Measurements from ENCODE around the gene GPR42. TPM values are rescaled to one million over a fixed set of nuclear protein-coding genes. Genes with fewer than 3 reads are reported as not detected.

Gene GPR42, protein sequence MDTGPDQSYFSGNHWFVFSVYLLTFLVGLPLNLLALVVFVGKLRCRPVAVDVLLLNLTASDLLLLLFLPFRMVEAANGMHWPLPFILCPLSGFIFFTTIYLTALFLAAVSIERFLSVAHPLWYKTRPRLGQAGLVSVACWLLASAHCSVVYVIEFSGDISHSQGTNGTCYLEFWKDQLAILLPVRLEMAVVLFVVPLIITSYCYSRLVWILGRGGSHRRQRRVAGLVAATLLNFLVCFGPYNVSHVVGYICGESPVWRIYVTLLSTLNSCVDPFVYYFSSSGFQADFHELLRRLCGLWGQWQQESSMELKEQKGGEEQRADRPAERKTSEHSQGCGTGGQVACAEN
- total RNA-seq: not detected
- long read RNA-seq: 0 reads

DNA sequence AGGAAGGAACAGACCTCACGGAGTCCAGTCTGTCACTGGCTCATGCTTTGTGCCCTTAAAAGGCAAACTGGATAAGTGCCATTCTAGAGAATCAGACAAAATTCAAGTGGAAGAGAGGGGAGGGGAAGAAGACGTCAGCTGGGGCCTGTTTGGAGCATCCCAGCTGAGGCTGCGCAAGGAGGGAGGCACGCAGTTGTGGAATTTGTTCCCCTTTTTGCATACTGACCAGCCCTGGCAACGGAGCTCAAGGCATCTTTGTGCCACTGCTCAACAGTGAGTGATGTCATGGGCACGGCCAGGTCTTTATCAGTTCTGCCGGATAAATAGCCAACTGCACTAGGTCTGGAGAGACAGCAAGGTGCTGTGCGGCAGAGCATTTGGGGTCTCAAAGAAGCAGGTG, at the start of gene GPR42:
Gene GPR42, plus strand, starts transcription at position 347 of the 400 bp plus-strand sequence. CDS start 292 bp downstream, outside the sequence.
- ATAC-seq (no peak), DNase-seq (no peak)
- intact Hi-C loops (cut with DNase I, micrococcal nuclease): no loop called here

DNA sequence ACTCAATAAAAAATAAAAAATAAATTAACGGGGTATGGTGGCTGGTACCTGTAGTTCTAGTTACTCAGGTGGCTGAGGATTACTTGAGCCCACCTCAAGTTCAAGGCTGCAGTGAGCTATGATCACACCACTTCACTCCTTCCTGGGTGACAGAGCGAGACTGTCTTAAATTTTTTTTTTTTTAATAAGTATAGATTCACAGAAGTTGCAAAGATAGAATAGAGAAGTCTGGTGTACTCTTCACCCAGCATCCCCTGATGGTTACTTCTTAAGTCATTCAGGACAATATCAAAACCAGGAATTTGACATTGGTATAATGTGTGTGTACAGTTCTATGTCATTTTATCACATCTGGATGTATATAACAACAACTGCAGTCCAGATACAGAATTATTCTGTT, 49.6 kb upstream of the GPR42 start:
- ATAC-seq: no peak
- no peak for DNase-seq
- intact Hi-C loops (cut with DNase I, micrococcal nuclease): no loop called here

DNA sequence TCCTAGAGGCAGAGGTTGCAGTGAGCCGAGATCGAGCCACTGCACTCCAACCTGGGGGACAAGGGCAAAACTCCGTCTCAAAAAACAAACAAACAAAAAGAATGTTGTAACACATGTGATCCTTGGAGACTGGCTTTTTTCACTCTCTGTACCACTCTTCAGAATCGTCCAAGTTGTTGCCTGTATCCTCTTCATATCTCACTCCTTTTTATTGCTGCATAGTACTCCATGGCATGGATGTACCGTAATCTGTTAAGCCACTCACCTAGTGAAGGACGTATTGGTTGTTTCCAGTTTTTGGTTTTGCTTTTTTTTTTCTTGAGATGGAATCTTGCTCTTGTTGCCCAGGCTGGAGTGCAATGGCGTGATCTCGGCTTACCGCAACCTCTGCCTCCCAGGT, 48.9 kb upstream of the GPR42 start:
- no peak for DNase-seq

DNA sequence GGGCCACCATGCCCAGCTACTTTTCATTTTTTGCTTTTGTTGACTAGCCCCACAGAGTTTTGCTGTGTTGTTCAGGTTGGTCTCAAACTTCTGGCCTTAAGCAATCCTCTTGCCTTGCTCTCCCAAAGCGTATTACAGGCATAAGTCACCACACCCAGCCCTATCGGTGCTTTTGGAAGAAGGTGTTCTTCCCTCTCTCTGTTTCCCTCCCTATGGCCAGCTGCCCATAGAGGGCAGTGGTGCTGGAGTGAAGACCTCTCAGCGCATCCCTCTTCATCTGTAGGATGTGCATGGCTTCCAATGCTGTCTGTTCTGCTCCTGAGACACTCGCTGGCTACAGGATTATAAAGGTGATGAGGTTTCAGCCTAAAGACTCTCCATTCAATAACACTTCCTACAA, 43.2 kb upstream of the GPR42 start:
- intact Hi-C loops (cut with DNase I, micrococcal nuclease): no loop called here
- DNase-seq: no peak
- ATAC-seq: no peak

More for the DNA sequence above, 48.9 kb upstream of the GPR42 start:
- no peak for ATAC-seq
- intact Hi-C loops (cut with DNase I, micrococcal nuclease): no loop called here

DNA sequence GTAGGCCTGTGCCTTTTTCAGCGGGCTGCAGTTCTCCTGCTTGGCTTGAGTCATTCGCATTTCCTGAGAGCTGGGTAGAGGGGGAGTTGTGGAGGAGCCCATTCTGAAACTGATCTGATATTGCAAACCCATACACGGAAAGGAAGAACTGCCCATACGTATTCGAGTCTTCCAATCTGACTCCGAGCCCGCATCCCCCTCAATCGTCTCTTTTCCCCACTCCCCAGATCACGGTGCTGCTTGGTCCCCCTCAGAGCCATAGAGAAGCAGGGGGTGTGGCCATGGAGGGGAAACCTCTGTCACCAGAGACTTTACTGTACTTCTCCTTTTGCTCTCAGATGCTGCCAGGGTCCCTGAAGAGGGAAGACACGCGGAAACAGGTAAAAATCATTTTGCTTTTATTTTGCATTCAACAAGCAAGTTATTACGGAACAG, 42.0 kb upstream of the GPR42 start, which contains the start of gene CD22:
Gene CD22, plus strand, starts transcription at position 337 of the 435 bp plus-strand sequence. CDS start 2,854 bp downstream, outside the sequence.
- intact Hi-C loops (cut with DNase I, micrococcal nuclease): no loop called here
- peak in 1 of 2 donors; percentile 35 for DNase-seq
- ATAC-seq: no peak

DNA sequence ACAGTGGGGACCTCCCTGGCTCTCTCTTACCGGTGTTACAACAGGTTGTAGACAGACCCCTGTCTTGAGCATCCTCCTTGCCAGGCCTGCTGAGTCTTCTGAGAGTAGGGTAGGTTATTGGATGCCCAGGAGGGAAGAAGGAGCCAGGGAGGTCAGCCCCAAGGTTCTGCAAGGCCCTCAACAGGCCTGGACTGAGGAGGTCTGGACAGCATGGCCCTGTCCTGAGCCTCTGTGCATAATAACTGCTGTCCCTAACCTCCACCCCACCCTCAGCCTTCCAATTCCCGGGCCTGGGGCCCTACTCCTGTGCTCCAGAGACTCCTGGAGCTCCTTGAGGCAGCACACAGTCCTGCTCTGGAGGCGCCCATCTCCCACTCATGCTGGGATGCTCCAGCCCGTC, 41.5 kb upstream of the GPR42 start:
- intact Hi-C loops (cut with DNase I, micrococcal nuclease): no loop called here
- DNase-seq: no peak
- ATAC-seq: no peak

DNA sequence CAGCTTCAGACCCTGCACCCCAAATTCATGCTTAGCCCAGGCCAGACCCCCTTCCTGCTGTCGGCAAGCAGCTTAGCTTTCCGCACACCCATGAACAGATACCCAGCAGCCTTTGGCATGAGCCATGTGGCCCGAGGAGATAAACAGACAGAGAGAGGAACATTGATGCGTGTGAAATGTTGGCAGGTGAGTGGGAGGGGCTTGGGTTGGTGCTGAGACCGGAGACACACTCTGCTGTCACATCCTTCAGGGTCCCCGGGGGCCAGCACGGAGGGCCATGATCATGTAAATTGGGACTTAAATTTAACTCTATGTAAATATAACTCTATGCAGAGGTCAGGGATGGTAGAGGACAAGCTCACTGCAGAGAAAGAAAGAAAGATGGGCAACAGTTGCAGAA, 40.4 kb upstream of the GPR42 start:
- no peak for ATAC-seq
- intact Hi-C loops (cut with DNase I, micrococcal nuclease): no loop called here
- peak in 1 of 2 donors; percentile 33 for DNase-seq

DNA sequence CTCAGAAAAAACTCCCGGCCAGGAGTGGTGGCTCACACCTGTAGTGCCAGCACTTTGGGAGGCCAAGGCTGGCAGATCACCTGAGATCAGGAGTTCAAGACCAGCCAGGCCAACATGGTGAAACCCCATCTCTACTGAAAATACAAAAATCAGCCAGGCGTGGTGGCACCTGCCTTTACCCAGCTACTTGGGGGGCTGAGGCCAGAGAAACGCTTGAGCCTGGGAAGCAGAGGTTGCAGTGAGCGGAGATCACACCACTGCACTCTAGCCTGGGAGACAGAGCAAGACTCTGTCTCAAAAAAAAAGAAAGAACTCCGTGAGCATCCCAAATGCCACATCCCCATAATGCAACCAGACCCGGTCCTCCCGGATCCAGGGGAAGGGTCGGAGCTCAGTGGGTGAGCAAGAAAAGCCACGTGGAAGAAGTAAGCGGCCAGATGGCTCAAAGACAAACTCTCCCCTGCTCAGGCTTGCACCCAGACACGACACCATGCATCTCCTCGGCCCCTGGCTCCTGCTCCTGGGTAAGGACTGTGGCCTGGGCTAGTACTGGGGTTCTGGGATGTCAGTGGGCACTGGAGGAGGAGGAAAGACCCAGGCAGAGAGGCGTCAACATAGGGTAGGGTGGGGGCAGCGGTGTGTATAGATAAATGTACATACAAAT, 39.2 kb upstream of the GPR42 start:
- ATAC-seq (no peak), DNase-seq (no peak)
- intact Hi-C loops (cut with DNase I, micrococcal nuclease): no loop called here

DNA sequence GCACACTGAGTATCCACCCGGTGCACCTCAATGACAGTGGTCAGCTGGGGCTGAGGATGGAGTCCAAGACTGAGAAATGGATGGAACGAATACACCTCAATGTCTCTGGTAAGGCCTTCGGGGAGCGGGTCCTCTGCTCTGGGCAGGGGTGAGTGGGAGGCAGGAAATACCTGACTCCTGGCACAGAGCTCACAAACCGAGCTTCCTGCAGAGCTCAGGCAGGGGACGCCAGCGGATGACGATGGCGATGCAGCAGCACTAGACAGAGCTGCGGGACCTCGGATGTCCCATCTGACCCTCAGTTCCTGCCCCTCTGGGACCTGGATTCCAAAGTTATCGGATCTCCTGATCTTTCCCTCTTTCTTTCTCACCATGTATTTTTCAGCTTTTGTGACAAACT, 38.1 kb upstream of the GPR42 start:
- ATAC-seq: no peak
- DNase-seq: no peak
- intact Hi-C loops (cut with DNase I, micrococcal nuclease): no loop called here

DNA sequence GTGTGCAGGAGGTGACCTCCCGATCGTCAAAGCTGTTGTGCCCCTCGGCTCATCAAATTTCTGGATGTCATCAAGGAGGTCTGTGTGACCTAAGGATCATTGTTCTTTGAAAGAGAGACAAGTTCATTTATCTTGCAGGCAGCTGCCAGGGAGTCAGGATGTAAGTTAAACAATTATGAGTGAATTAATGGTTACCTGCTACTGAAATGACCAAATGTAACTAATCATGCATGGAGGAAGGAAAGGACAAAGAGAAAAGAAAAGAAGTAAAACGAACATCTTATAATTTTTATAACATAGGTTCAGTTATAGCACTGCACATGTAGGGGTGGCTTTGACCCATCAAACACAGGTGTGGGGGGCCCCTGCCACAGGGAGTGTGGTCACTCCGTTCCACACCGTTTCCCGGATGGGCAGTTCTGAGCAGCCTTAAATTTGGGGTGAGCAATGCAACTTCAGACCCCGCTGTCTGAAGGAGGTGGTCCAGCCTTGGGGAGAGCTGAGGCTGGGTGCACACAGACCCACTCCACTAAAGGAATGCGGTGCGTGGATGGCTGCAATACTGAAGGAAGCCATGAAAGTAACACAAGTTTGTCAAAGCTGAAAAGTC, 36.6 kb upstream of the GPR42 start:
- no peak for DNase-seq
- intact Hi-C loops (cut with DNase I, micrococcal nuclease): no loop called here
- ATAC-seq: no peak

DNA sequence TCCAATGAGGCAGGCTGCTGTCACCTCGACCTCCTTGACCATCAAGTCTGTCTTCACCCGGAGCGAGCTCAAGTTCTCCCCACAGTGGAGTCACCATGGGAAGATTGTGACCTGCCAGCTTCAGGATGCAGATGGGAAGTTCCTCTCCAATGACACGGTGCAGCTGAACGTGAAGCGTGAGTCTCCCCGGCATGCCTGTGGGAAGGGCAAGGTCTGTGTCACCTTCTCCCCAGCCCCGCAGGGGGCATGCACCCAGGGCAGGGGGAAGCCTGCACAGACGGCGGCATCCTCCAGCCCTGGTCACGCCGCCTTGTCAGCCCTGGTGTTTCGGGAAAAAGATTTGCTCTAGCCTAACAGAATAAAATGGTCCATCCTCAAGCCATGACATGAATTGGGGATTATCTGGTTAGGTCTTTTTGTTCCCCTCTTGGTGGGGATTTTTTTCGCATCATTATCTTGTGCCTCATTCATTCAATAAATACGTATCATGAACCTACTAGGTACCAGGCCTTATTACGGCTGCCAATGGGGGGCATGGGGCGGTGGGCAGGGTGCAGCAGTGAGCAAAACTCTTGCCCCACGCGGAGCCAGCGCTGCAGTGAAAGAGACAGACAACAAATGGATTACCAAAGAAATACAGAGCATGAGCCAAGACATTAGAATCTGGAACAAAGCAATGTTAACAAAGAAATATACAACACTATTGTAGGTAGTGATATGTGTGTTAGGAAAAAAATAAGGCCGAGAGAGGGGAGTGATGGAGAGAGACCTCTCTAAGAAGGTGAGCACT, 34.5 kb upstream of the GPR42 start:
- intact Hi-C loops (cut with DNase I, micrococcal nuclease): no loop called here
- DNase-seq: no peak
- ATAC-seq: no peak

DNA sequence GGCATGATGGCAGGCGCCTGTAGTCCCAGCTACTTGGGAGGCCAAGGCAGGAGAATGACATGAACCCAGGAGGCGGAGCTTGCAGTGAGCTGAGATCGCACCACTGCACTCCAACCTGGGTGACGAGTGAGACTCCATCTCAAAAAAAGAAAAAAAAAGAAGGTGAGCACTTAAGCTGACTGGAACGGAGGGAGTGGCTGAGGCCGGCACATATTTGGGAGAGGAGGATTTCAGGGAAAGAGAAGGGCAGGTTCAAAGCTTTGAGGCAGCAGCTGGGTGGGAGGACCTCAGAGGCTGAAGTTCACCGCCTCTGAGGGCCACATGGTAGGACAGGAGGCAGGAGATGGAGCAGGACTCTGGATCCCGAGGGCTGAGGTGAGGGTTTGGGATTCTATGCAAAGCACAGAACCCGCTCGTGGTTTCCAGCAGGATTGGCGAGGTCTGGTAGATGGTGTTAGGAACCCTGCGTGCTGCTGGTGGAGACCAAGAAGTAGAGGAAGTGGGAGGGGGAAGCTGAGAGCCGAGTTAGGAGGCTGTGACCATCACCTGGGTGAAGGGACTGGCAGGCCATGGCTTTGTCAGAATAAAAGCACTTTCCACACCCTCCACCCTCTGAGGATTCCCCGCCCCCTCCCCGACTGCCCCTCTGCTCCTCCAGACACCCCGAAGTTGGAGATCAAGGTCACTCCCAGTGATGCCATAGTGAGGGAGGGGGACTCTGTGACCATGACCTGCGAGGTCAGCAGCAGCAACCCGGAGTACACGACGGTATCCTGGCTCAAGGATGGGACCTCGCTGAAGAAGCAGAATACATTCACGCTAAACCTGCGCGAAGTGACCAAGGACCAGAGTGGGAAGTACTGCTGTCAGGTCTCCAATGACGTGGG, 33.5 kb upstream of the GPR42 start:
- DNase-seq: no peak
- intact Hi-C loops (cut with DNase I, micrococcal nuclease): no loop called here
- no peak for ATAC-seq

DNA sequence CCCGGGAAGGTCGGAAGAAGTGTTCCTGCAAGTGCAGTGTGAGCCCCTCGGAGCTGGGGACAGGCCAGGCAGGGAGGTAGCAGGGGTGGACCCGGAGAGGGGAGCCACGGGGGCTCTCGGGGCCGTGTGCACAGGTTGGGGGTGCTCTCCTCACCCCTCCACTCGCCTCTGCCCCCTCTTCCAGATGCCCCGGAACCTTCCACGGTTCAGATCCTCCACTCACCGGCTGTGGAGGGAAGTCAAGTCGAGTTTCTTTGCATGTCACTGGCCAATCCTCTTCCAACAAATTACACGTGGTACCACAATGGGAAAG, 32.9 kb upstream of the GPR42 start:
- DNase-seq (no peak), ATAC-seq (no peak)
- intact Hi-C loops (cut with DNase I, micrococcal nuclease): no loop called here

DNA sequence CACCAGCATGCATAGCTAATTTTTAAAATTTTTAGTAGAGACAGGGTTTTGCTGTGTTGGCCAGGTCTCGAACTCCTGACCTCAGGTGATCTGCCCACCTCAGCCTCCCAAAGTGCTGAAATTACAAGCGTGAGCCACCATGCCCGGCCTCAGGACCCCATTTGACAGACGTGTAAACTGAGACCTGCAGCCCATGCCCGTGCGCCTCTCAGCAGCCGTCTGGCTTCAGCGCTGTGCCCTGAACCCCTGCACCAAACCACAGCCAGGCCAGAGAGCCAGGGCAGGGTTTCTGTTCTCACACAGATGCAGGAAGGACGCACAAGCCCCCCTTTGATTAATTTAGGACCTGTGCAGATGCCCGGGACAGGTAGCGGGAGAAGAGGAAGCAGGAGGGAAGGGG, 30.4 kb upstream of the GPR42 start:
- DNase-seq (no peak), ATAC-seq (no peak)
- intact Hi-C loops (cut with DNase I, micrococcal nuclease): no loop called here

DNA sequence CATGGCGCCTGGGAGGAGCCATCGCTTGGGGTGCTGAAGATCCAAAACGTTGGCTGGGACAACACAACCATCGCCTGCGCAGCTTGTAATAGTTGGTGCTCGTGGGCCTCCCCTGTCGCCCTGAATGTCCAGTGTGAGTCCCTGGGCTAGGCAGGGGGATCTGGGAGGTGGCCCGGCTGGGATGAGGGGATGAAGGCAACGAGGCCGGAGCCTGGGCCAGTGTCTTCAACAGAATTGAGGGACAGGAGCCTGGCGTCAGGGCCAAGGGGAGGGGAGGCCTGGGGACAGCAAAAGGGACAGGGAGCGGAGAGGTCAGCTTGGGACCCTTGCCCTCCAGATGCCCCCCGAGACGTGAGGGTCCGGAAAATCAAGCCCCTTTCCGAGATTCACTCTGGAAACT, 29.9 kb upstream of the GPR42 start:
- intact Hi-C loops (cut with DNase I, micrococcal nuclease): no loop called here
- ATAC-seq (no peak), DNase-seq (no peak)

DNA sequence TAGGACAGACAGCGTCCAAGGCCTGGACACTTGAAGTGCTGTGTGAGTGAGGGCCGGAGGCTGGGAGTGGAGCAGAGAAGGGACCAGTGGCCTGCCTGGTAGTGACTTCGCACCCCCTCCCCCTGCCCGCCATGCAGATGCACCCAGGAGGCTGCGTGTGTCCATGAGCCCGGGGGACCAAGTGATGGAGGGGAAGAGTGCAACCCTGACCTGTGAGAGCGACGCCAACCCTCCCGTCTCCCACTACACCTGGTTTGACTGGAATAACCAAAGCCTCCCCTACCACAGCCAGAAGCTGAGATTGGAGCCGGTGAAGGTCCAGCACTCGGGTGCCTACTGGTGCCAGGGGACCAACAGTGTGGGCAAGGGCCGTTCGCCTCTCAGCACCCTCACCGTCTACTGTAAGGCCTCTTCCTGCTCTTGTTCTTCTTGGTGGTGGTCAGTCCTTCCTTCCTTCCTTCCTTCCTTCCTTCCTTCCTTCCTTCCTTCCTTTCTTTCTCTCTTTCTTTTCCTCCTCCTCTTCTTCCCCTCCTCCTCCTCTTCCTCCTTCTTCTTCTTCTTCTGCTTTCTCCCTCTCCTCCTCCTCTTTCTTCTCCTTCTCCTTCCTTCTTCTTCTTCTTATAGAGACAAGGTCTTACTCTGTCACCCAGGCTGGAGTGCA, 29.2 kb upstream of the GPR42 start:
- ATAC-seq (no peak), DNase-seq (no peak)
- intact Hi-C loops (cut with DNase I, micrococcal nuclease): no loop called here

DNA sequence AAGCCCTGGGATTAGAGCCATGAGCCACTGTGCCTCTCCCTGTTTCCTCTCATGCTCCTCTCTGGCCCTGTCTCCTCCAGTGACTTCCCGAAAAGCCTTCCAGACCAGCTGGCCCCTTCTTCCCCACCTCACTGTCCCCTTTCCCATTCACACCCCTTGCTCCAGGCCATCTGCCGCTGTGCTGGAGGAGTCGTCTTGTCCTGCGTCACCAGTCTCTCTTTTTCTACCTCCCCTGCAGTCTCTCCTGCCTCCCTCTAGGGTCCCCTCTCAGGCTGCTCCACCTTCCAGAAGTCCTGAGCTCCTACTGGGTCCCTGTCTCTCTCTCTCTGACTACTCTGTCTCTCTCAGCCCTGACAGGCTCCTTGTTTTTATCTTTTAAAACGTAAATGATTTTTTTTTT, 28.4 kb upstream of the GPR42 start:
- intact Hi-C loops (cut with DNase I, micrococcal nuclease): no loop called here
- ATAC-seq: no peak
- DNase-seq: no peak

DNA sequence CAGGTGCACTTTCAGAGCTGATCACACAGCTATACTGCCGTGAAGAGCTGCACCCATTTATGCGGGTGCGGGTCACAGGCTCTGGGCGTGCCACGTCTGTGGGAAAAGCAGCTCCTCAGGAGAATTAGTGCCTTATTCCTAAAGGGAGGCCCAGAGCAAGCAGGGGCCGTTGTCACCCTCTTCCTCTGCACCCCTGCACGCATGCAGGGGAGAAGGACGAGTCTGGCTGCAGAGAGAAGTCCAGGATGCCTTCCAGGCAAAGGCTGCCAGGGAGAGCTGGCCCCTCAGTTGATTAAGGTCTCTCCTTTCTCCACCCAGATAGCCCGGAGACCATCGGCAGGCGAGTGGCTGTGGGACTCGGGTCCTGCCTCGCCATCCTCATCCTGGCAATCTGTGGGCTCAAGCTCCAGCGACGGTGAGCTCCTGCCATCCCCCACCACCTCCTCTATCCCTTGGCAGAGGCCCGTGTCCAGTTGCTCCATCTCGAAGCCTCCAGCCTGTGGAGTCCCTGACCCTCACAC, 26.3 kb upstream of the GPR42 start:
- ATAC-seq: no peak
- intact Hi-C loops (cut with DNase I, micrococcal nuclease): no loop called here
- no peak for DNase-seq
